ENCODE data around the gene ST6GALNAC1. TPM values are rescaled to one million over a fixed set of nuclear protein-coding genes. Genes with fewer than 3 reads are reported as not detected.
"Not testable (repeated sequence)": the region's sequence is repeated elsewhere in the genome, so short reads cannot be mapped to it uniquely, and the experiment has no call there.

ST6GALNAC1 gene
- total and polyA plus RNA-seq, 8 donors: 0.34 to 4.9 (median 1.2) TPM

GRCh38 chr17:76623271-76624146, 20.0 kb downstream of the ST6GALNAC1 start:
- intact Hi-C loops (cut with DNase I): loop anchor here in 1 of 3 donors (10.0 kb wide), 1 partner anchor 99 kb away; no protein-coding TSS in a partner anchor
- 20 to 24% methylated on average over 18 of the region's 18 CpGs for WGBS, 2 donors
- H3K27ac ChIP-seq: no peak overlapping the region
- H3K4me3 ChIP-seq: no peak overlapping the region
- H3K4me1 ChIP-seq: no peaks in the 10 kb centered on the region
- DNase-seq: peak; percentile 56 to 95 (median 78)
- no peaks in the 10 kb centered on the region for H3K9me3 ChIP-seq
- H3K27me3 ChIP-seq: no peaks in the 10 kb centered on the region
- peak; percentile 85 to 95 (median 94) for TF ChIP-seq CTCF (IDR thresholded peaks at IDR 0.05)
- peak; percentile 95 to 99 (median 98) for ATAC-seq
- H3K36me3 ChIP-seq: no peaks in the 10 kb centered on the region
- no peak for FAIRE-seq

GRCh38 chr17:76617838-76618237, 25.7 kb downstream of the ST6GALNAC1 start:
- no peaks in the 10 kb centered on the region for H3K9me3 ChIP-seq
- H3K4me3 ChIP-seq: no peak overlapping the region
- no peaks in the 10 kb centered on the region for H3K36me3 ChIP-seq
- H3K27me3 ChIP-seq: no peaks in the 10 kb centered on the region
- H3K4me1 ChIP-seq: no peaks in the 10 kb centered on the region
- intact Hi-C loops (cut with DNase I): no loop called here
- TF ChIP-seq CTCF (IDR thresholded peaks at IDR 0.05): no peak
- no peak for ATAC-seq
- DNase-seq: no peak
- no peak overlapping the region for H3K27ac ChIP-seq
- 81 to 83% methylated on average over 2 of the region's 2 CpGs for WGBS, 2 donors
- FAIRE-seq: no peak

GRCh38 chr17:76614912-76615617, 28.5 kb downstream of the ST6GALNAC1 start:
- no peak for DNase-seq
- no peak for FAIRE-seq
- intact Hi-C loops (cut with DNase I): no loop called here
- no peaks in the 10 kb centered on the region for H3K36me3 ChIP-seq
- no peak overlapping the region for H3K4me3 ChIP-seq
- H3K9me3 ChIP-seq: no peaks in the 10 kb centered on the region
- no peak for ATAC-seq
- no peak overlapping the region for H3K27ac ChIP-seq
- TF ChIP-seq CTCF (IDR thresholded peaks at IDR 0.05): no peak
- H3K27me3 ChIP-seq: no peaks in the 10 kb centered on the region
- 86 to 91% methylated on average over 23 to 28 of the region's 28 CpGs for whole genome bisulfite sequencing, 2 donors
- H3K4me1 ChIP-seq: no peaks in the 10 kb centered on the region

GRCh38 chr17:76614064-76614759, 29.3 kb downstream of the ST6GALNAC1 start:
- ATAC-seq; intact Hi-C loops (cut with DNase I); H3K27ac ChIP-seq; H3K4me1 ChIP-seq; H3K27me3 ChIP-seq; DNase-seq; H3K4me3 ChIP-seq; H3K36me3 ChIP-seq; FAIRE-seq; H3K9me3 ChIP-seq: not testable (repeated sequence)
- 82 to 84% methylated on average over 13 of the region's 13 CpGs for WGBS, 2 donors

All from pancreas (tissue), 10 donors.